GM03348 (cell line): ENCODE data around the gene CBLB.

Source experiments
- DNase-seq: peaks from one replicate; pipeline ENCODE4 v3.0.0; 2012; ENCODE audit warnings: low spot score

CBLB gene

GRCh38 chr3:105845488-105845887 is 23.3 kb downstream of the CBLB start:
- no peak for DNase-seq

- no peak for DNase-seq
Measured at GRCh38 chr3:105844704-105845103, 24.1 kb downstream of the CBLB start.

- DNase-seq: no peak
Measured at GRCh38 chr3:105843994-105844393, 24.8 kb downstream of the CBLB start.

GRCh38 chr3:105842943-105843342 is 25.9 kb downstream of the CBLB start:
- no peak for DNase-seq

GRCh38 chr3:105842449-105842848 is 26.4 kb downstream of the CBLB start:
- DNase-seq: no peak

- no peak for DNase-seq
Measured at GRCh38 chr3:105837947-105838346, 30.9 kb downstream of the CBLB start.

- no peak for DNase-seq
Measured at GRCh38 chr3:105837143-105837740, 31.6 kb downstream of the CBLB start.

GRCh38 chr3:105836533-105836932 is 32.3 kb downstream of the CBLB start:
- peak; percentile 12 for DNase-seq

GRCh38 chr3:105835606-105836005 is 33.2 kb downstream of the CBLB start:
- DNase-seq: no peak

GRCh38 chr3:105834768-105835167 is 34.0 kb downstream of the CBLB start:
- DNase-seq: no peak

GRCh38 chr3:105832644-105833043 is 36.2 kb downstream of the CBLB start:
- DNase-seq: no peak

- no peak for DNase-seq
Measured at GRCh38 chr3:105830836-105831235, 38.0 kb downstream of the CBLB start.

GRCh38 chr3:105829871-105830622 is 38.8 kb downstream of the CBLB start:
- DNase-seq: no peak

- DNase-seq: no peak
Measured at GRCh38 chr3:105829229-105829628, 39.6 kb downstream of the CBLB start.

GRCh38 chr3:105828703-105829102 is 40.1 kb downstream of the CBLB start:
- DNase-seq: no peak

GRCh38 chr3:105827959-105828358 is 40.9 kb downstream of the CBLB start:
- DNase-seq: peak; percentile 50

GRCh38 chr3:105826778-105827634 is 41.8 kb downstream of the CBLB start:
- no peak for DNase-seq

GRCh38 chr3:105824129-105824528 is 44.7 kb downstream of the CBLB start:
- DNase-seq: no peak

- DNase-seq: peak; percentile 67
Measured at GRCh38 chr3:105823149-105823867, 45.5 kb downstream of the CBLB start.

- no peak for DNase-seq
Measured at GRCh38 chr3:105822171-105823123, 46.4 kb downstream of the CBLB start.

GRCh38 chr3:105821433-105821832 is 47.4 kb downstream of the CBLB start:
- DNase-seq: no peak
